ENCODE data around the gene TFDP1.

Gene TFDP1

DNA sequence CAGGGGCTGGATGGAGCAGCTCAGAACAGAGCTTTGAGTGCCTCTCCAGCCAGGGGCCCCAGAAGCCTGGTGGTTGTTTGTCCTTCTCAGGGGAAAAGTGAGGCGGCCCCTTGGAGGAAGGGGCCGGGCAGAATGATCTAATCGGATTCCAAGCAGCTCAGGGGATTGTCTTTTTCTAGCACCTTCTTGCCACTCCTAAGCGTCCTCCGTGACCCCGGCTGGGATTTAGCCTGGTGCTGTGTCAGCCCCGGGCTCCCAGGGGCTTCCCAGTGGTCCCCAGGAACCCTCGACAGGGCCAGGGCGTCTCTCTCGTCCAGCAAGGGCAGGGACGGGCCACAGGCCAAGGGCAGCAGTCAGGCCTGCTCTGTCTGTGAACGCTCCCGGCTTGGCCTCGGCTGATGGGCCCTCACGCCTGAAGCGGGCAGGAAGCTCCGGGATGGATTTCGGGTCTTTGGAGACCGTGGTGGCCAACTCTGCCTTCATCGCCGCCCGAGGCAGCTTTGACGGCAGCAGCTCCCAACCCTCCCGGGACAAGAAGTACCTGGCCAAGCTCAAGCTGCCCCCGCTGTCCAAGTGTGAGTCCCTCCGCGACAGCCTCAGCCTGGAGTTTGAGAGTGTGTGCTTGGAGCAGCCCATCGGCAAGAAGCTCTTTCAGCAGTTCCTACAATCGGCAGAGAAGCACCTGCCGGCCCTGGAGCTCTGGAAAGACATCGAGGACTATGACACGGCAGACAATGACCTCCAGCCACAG lies 82.6 kb downstream of the TFDP1 start, which contains the start of gene GRK1:
TSS of gene GRK1 (plus strand) at position 269 of the 751 bp plus-strand sequence. CDS start at position 437, 168 bp downstream.
- no peak for DNase-seq (ENCODE audit: low read depth)

DNA sequence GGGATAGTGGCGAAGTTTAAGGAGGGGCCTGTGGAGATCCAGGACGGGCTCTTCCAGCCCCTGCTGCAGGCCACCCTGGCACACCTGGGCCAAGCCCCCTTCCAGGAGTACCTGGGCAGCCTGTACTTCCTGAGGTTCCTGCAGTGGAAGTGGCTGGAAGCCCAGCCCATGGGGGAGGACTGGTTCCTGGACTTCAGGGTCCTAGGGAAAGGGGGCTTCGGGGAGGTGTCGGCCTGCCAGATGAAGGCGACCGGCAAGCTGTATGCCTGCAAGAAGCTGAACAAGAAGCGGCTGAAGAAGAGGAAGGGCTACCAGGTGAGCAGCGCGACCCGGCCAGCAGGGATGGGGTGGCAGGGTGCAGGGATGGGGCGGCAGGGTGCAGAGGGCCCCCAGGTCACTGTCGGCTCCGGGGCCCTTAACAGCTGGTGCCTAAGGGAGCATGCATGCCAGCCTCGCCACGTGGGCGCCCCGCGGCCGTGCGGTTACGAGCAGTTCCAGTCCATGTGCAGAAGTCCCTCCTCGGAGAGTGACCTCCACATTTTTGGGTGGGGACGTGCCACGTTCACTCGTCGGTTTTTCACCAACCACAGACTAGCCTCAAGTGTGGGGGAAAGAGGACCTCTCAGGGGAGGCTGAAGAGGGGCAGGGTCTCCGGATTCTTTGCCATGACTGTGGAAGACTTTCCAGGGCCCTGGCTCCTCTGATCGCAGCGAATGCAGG lies 83.4 kb downstream of the TFDP1 start:
- DNase-seq (ENCODE audit: low read depth): no peak

DNA sequence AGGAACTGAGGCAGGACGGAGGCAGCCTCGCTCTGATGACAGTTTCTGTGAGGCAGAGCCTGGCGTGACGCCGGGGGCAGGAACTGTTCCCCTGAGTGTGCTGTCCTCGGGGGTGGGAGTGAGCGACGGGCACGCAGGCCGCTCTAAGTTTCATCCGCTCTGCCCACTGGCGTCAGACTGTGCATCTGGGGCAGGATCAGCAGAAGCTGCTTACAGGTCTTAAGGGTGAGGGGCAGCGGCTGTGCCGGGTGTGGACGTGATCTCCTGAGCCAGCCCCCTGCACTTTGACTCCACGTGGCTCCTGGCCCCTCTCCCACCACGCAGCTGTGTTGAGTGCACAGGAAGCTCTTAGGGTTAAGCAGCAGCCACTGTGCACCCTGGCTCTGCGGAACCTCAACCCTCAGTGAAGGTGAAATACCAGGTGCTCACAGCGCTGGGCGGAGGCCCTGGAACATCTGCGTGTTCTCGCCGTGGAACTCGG lies 84.0 kb downstream of the TFDP1 start:
- DNase-seq (ENCODE audit: low read depth): no peak

DNA sequence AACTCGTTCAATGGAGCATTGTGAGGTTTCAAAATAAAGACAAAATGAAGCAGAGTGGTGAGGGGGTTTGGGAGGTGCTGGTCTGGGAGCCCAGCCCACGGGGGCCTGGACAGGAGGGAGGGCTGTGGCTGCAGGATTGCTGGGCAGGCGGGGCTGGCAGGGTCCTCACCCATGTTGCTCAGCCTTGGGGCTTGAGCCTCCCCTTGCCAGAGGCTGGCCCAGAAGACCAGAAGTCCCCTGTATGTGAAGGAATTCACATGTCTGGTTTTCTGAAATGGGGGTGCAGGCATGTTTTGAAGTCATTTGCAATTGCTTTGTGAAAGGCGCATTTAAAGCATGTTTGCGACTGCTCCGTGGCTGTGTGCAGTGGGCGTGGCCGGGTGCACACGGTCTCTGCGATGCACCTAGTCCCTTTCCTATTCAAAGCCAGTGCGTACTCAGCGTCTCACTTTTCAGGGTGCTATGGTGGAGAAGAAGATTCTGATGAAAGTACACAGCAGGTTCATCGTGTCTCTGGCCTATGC lies 84.7 kb downstream of the TFDP1 start:
- no peak for DNase-seq (ENCODE audit: low read depth)

DNA sequence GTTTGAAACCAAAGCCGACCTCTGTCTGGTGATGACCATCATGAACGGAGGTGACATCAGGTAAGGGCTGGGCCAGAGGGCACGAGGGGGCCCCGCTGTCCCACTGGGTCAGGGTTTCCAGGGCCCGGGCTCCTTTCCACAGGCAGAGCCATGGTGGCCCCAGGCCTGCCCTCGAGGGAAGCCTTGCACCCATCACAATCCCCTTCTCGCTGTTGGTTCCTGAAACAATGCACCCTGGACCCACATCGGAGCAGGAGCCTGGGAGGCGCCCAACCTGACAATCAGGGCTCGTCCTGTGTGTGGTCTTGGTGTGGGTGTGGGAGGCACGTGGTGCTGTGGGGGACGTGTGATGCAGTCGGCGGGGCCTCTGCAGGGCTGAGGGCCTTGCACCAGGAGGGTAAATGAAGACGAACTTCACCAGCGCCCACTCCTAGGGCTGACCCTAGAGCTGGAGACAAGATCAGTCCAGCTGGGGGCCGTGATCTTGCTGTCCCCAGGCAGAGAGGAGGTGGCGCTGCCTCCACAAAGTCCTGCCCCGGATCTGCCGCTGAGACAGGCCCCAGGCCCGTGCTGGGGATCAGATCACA lies 85.3 kb downstream of the TFDP1 start:
- DNase-seq (ENCODE audit: low read depth): no peak

DNA sequence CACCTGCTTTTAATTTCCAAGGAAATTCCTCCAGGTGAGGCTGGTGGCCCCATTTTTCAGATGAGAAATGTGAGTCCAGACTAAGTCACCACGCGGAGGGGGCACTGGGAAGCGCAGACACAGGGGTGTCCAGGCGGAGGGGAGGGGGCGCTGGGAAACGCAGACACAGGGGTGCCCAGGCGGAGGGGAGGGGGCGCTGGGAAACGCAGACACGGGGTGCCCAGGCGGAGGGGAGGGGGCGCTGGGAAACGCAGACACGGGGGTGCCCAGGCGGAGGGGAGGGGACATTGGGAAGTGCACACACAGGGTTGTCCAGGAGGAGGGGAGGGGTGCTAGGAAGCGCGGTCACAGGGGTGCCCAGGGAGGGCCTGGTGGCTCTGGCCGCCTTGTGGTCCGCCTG lies 86.0 kb downstream of the TFDP1 start:
- no peak for DNase-seq (ENCODE audit: low read depth)

DNA sequence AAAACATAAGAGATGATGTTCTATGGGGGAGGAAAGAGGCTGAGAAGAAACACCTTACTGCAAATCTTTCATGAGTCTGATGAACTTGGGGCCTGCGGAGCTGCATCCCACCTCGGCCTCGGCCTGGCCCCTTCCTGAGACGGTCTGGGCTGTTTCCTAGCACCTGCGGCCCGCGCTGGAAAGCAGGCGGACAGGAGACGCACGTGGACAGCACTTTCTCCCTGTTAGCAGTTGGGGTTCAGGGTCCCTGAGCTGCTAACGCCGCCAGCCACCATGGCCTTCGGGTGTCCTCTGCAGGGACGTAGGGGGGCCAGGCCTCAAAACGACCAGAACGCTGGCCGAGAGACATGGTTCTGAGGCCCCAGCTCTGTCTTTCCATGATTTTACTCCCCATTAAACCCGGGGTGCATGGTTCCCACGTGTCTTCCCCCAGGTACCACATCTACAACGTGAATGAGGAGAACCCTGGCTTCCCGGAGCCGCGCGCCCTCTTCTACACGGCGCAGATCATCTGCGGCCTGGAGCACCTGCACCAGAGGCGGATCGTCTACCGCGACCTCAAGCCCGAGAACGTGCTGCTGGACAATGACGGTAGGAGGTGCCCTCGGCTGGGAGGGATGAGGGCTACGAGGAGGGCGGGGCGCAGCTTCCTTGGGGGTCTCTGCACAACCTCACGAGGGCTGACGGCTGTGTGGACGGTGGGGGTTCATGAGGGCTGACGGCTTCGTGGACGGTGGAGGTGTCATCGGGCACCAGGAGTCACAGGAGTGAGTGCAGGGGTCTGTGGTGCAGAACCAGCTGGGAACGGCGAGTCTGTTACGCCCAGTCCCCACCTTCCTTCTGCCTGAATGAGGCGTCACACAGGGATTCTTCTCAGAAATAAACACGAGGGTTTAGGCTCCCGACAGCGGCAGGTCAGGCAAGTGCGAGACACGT lies 86.8 kb downstream of the TFDP1 start:
- no peak for DNase-seq (ENCODE audit: low read depth)

DNA sequence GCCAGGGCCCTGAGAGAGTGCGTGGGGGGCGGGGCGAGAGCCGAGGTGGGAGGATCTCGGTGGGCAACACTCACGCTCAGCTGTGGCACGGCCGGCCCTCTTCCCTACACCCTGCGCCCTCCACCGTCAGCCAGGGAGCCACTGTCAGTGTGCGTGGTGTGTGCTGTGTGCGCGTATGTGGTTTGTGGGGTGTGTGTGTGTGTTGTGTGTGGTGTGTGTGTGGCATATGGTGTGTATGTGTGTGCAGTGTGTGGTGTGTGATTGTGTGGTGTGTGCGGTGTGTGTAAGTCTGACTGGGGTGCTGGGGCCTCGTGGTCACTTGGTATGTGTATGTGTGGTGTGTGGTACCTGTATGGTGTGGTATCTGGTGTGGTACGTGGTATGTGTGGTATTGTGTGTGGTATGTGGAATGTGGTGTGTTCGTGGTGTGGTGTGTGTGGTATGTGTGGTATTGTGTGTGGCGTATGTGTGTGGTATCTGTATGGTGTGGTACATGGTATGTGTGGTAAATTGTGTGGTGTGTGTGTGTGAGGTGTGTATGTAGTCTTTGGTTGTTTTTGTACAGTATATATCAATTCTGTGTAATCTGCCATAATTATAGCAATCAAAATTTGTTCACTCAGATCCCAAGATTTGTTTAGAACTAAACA lies 87.6 kb downstream of the TFDP1 start:
- no peak for DNase-seq (ENCODE audit: low read depth)

Measured in non-pigmented ciliary epithelial cell (primary cell).